CD4-positive, alpha-beta T cell (primary cell): Measurements from ENCODE around the gene RAPGEF1. TPM values are rescaled to one million over a fixed set of nuclear protein-coding genes. Genes with fewer than 3 reads are reported as not detected.

Source experiments
- ATAC-seq: fragments of 200-7000 bp; cut with Tn5 transposase; one replicate; pipeline ENCODE4 v1.10.0; 2022; ENCODE audit warnings: mild to moderate bottlenecking; ENCODE audit not compliant: poor library complexity
- CTCF ChIA-PET: fragments of 350-600 bp; sonication (Branson Sonifier 250); formaldehyde crosslinking; loops from one replicate; lab custom pipeline; 2021; ENCODE audit warnings: antibody characterized with exemption, inconsistent platforms; lab: Charles Lee
- POLR2A ChIA-PET: fragments of 350-600 bp; sonication (Branson Sonifier 250); formaldehyde crosslinking; loops from one replicate; lab custom pipeline; 2021; ENCODE audit warnings: antibody characterized with exemption, inconsistent platforms; lab: Charles Lee
- DNase-seq, 14 experiments: peaks; one replicate each; pipeline ENCODE4 v3.0.0-alpha.2; 2013 to 2020; ENCODE audit warnings: mixed read lengths in 2 of 14
- H3K27ac ChIP-seq, 2 donors: one replicate each; pipeline versions ENCODE4 v1.5.1 to v1.7.0; 2013; ENCODE audit warnings: low read length in 2 of 2, low read depth in 1 of 2, mild to moderate bottlenecking in 1 of 2
- H3K27me3 ChIP-seq, 2 experiments: 1 replicate in 1 of 2; 2 replicates in 1 of 2; pipeline versions ENCODE4 v1.6.1 to v1.7.0; 2013; ENCODE audit warnings: low read length in 2 of 2, control low read depth in 1 of 2, mild to moderate bottlenecking in 1 of 2, moderate library complexity in 1 of 2; ENCODE audit not compliant: insufficient read depth in 2 of 2, control insufficient read depth in 1 of 2
- H3K36me3 ChIP-seq: one replicate; pipeline ENCODE4 v1.6.1; 2013; ENCODE audit warnings: low read length, control low read depth; ENCODE audit not compliant: insufficient read depth
- H3K4me1 ChIP-seq: one replicate; pipeline ENCODE4 v1.6.1; 2013; ENCODE audit warnings: low read length, control low read depth; ENCODE audit not compliant: insufficient read depth
- H3K4me3 ChIP-seq: one replicate; pipeline ENCODE4 v1.5.1; 2013; ENCODE audit warnings: mild to moderate bottlenecking, low read length, moderate library complexity
- H3K9me3 ChIP-seq, 2 experiments: 1 replicate in 1 of 2; 2 replicates in 1 of 2; pipeline versions ENCODE4 v1.6.1 to v1.7.0; 2013; ENCODE audit warnings: low read length in 2 of 2, mild to moderate bottlenecking in 2 of 2, control low read depth in 1 of 2, moderate library complexity in 1 of 2; ENCODE audit not compliant: control insufficient read depth in 1 of 2, insufficient read depth in 1 of 2
- H3K27ac Mint-ChIP-seq: one replicate; pipeline ENCODE4 v1.8.0; 2020; ENCODE audit warnings: mixed read lengths
- H3K27me3 Mint-ChIP-seq: one replicate; pipeline ENCODE4 v1.8.0; 2021; ENCODE audit warnings: mixed read lengths
- H3K36me3 Mint-ChIP-seq: one replicate; pipeline ENCODE4 v1.8.0; 2021; ENCODE audit warnings: low read depth, mixed read lengths
- H3K4me1 Mint-ChIP-seq: one replicate; pipeline ENCODE4 v1.8.0; 2021; ENCODE audit warnings: low read depth, mixed read lengths
- H3K4me3 Mint-ChIP-seq: one replicate; pipeline ENCODE4 v1.8.0; 2020; ENCODE audit warnings: mild to moderate bottlenecking, mixed read lengths
- H3K9me3 Mint-ChIP-seq: one replicate; pipeline ENCODE4 v1.8.0; 2020; ENCODE audit warnings: mixed read lengths
- intact Hi-C, 2 experiments: fragments of 100-400 bp; cut with DNase I in 1 of 2; cut with micrococcal nuclease in 1 of 2; formaldehyde crosslinking; loops; one replicate each; pipeline versions ENCODE4 v1.15.1 to v1.9.0; 2023 to 2025; cut with DNase I, micrococcal nuclease
- total RNA-seq, 174 experiments: library from RNA in 2 of 174; stranded (reverse) in 2 of 174; gene quantifications; one replicate each; pipeline ENCODE4 v1.2.3 and lab custom pipeline; 2021 to 2026
- TF ChIP-seq, protein P1 (sequence below): fragments of 200-600 bp; IDR thresholded peaks from one replicate; pipeline ENCODE4 v1.8.0; 2022; ENCODE audit warnings: antibody characterized with exemption, mild to moderate bottlenecking

Gene RAPGEF1
- total RNA-seq, 2 experiments from 2014 or later = 130 to 134 TPM

DNA sequence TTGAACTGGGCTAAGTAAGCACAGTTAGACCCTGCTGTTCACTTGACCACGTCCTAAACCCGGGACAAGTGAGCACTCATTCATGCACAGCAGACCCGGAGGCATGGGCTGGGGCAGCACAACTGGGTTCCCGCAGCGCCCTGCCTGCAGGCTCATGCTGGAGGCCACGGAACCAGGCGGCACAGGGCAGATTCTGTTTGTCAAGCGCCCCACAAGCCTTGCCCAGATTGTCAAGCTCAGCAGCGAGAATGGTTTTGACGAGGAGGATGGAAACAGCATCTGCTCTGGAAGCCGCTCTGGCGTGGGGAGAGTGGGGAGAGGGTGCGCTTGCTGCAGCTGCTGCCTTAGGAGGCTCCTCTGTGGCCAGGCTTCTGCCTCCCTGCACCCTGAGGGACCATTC, 161.9 kb downstream of the RAPGEF1 start:
- Mint-ChIP-seq H3K4me1 (peaks cover 22% of the 10 kb centered on the region), H3K4me3 (no peak overlapping the region), H3K9me3 (no peaks in the 10 kb centered on the region), H3K27me3 (no peaks in the 10 kb centered on the region), H3K36me3 (peaks cover 54% of the 10 kb centered on the region), H3K27ac (peak overlapping the region; percentile 94)
- Histone ChIP-seq H3K4me3 (no peak overlapping the region), H3K36me3 (peaks cover 59% of the 10 kb centered on the region), H3K27me3 (no peaks in the 10 kb centered on the region), H3K27ac (peak overlapping the region; percentile 62 to 72), H3K4me1 (peaks cover 37% of the 10 kb centered on the region), H3K9me3 (no peaks in the 10 kb centered on the region)
- CTCF ChIA-PET = no interaction called here
- intact Hi-C loops = no loop called here
- POLR2A ChIA-PET = interaction anchor here (1.3 kb wide), 1 partner anchor 78 kb away, joined by 7 read pairs; no protein-coding TSS in a partner anchor
- DNase-seq (peak in 1 of 14 experiments; percentile 24), ATAC-seq (no peak)
- TF ChIP-seq, protein P1, sequence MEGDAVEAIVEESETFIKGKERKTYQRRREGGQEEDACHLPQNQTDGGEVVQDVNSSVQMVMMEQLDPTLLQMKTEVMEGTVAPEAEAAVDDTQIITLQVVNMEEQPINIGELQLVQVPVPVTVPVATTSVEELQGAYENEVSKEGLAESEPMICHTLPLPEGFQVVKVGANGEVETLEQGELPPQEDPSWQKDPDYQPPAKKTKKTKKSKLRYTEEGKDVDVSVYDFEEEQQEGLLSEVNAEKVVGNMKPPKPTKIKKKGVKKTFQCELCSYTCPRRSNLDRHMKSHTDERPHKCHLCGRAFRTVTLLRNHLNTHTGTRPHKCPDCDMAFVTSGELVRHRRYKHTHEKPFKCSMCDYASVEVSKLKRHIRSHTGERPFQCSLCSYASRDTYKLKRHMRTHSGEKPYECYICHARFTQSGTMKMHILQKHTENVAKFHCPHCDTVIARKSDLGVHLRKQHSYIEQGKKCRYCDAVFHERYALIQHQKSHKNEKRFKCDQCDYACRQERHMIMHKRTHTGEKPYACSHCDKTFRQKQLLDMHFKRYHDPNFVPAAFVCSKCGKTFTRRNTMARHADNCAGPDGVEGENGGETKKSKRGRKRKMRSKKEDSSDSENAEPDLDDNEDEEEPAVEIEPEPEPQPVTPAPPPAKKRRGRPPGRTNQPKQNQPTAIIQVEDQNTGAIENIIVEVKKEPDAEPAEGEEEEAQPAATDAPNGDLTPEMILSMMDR = no peak

GRCh38 chr9:131577005-131578000, 162.6 kb downstream of the RAPGEF1 start:
- Histone ChIP-seq H3K4me3 (no peak overlapping the region), H3K27ac (peak overlapping the region in 1 of 2 donors; percentile 62), H3K36me3 (peaks cover 58% of the 10 kb centered on the region), H3K9me3 (no peaks in the 10 kb centered on the region), H3K27me3 (no peaks in the 10 kb centered on the region), H3K4me1 (peaks cover 36% of the 10 kb centered on the region)
- intact Hi-C loops = no loop called here
- Mint-ChIP-seq H3K4me3 (peak overlapping the region; percentile 20), H3K9me3 (no peaks in the 10 kb centered on the region), H3K4me1 (peaks cover 22% of the 10 kb centered on the region), H3K36me3 (peaks cover 56% of the 10 kb centered on the region), H3K27ac (peak overlapping the region; percentile 94), H3K27me3 (no peaks in the 10 kb centered on the region)
- no peak for ATAC-seq
- TF ChIP-seq, protein P1 = no peak
- peak in 1 of 14 experiments; percentile 21 for DNase-seq
- CTCF ChIA-PET = no interaction called here
- POLR2A ChIA-PET = no interaction called here

DNA sequence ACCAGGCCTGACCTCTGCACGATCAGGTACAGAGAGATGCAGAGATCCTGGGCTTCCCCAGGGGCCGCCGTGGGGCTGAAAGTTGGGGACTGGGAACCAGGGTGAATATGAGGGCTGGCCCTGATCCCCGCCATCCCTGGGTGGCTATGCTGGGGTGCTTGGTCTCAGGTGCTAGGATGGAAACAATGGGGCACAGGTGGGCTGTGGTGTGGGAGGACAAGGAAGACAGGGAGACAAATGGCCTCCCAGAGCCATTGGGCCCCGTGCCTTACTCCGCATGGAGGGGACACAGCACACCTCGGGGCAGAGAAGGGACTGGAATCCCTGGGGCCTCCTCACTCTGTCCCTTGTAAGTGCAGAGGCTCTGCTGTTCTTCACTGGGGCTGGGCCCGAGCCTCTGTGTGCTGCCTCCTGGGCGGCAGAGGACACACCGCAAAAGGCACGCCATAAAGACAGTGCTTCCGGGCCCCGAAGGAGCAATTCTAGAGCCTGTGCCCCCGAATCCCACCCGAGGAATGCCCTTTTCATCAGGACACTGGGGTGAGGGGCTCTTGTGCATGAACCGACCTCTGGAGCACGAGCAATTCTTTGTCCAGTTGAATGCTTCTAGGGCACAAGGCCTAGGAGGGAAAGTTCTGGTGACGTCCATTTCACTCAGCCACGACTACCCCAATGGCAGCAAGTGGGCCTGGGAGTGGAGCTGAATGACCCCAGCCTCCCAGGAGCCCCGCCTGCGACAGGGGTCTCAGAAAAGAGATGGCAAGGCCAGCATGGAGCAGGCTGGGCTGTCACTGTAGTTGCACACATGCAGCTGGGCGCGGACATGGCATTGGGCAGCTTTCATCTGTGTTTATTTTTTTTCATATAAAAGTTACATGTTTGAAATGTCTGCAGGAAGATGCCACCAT, 163.7 kb downstream of the RAPGEF1 start:
- intact Hi-C loops = no loop called here
- POLR2A ChIA-PET = no interaction called here
- no peak for ATAC-seq
- Mint-ChIP-seq H3K27me3 (no peaks in the 10 kb centered on the region), H3K27ac (no peak overlapping the region), H3K36me3 (peaks cover 54% of the 10 kb centered on the region), H3K4me3 (no peak overlapping the region), H3K4me1 (peaks cover 22% of the 10 kb centered on the region), H3K9me3 (no peaks in the 10 kb centered on the region)
- no peak overlapping the region for H3K27ac ChIP-seq
- no peaks in the 10 kb centered on the region for H3K27me3 ChIP-seq
- peaks cover 36% of the 10 kb centered on the region for H3K4me1 ChIP-seq
- H3K9me3 ChIP-seq = no peaks in the 10 kb centered on the region
- DNase-seq = no peak
- peaks cover 57% of the 10 kb centered on the region for H3K36me3 ChIP-seq
- CTCF ChIA-PET = no interaction called here
- H3K4me3 ChIP-seq = no peak overlapping the region
- TF ChIP-seq, protein P1 = no peak
